ENCODE results near the gene ZNF771.

DNA sequence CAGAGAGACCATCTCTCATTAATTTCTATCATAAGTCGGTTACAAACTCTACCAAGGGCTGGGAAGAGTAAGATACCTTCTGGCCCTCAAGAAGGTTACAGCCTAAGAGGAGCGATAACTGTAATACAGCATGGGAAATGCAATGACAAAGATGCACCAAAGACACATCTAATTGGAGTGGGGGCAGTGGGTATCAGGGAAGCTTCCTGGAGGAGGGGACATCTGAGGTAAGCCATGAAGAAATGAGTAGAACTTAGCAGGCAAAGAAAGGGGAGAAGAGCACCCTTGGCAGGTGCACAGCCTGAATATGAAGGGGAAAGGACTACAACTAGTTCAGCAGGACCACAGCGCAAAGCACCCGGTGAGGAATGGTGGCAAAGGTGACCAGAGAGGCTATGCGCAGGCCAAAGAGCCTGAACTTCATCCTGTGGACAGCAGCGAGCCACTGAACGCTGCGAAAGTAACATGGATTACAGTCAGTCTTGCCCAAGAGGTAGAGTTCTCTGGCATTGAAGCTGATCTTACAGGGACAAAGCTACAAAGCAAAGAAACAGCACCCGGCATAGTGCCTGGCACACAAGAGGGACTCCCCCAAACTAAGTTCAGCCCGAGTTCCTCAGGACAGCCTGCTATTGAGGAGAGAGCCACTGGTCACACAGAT, 39.9 kb upstream of the ZNF771 start:
- TF ChIP-seq POLR2AphosphoS5 (IDR thresholded peaks at IDR 0.05; ENCODE audit: low read depth) (no peak), EZH2 (IDR thresholded peaks at IDR 0.05; ENCODE audit: low read depth, unreplicated experiment) (no peak), STAT1 (IDR thresholded peaks at IDR 0.05; ENCODE audit: unreplicated experiment) (no peak), JUNB (IDR thresholded peaks at IDR 0.05; ENCODE audit: unreplicated experiment) (no peak), EZH2phosphoT487 (IDR thresholded peaks at IDR 0.05; ENCODE audit: unreplicated experiment) (no peak), ZNF114 (CRISPR knock-in tag; IDR thresholded peaks at IDR 0.05) (no peak)
- TF ChIP-seq, protein P1, sequence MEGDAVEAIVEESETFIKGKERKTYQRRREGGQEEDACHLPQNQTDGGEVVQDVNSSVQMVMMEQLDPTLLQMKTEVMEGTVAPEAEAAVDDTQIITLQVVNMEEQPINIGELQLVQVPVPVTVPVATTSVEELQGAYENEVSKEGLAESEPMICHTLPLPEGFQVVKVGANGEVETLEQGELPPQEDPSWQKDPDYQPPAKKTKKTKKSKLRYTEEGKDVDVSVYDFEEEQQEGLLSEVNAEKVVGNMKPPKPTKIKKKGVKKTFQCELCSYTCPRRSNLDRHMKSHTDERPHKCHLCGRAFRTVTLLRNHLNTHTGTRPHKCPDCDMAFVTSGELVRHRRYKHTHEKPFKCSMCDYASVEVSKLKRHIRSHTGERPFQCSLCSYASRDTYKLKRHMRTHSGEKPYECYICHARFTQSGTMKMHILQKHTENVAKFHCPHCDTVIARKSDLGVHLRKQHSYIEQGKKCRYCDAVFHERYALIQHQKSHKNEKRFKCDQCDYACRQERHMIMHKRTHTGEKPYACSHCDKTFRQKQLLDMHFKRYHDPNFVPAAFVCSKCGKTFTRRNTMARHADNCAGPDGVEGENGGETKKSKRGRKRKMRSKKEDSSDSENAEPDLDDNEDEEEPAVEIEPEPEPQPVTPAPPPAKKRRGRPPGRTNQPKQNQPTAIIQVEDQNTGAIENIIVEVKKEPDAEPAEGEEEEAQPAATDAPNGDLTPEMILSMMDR (conservative IDR thresholded peaks at IDR 0.05; ENCODE audit: low read depth in 2 of 2), result no peak
- TF ChIP-seq, protein P2, sequence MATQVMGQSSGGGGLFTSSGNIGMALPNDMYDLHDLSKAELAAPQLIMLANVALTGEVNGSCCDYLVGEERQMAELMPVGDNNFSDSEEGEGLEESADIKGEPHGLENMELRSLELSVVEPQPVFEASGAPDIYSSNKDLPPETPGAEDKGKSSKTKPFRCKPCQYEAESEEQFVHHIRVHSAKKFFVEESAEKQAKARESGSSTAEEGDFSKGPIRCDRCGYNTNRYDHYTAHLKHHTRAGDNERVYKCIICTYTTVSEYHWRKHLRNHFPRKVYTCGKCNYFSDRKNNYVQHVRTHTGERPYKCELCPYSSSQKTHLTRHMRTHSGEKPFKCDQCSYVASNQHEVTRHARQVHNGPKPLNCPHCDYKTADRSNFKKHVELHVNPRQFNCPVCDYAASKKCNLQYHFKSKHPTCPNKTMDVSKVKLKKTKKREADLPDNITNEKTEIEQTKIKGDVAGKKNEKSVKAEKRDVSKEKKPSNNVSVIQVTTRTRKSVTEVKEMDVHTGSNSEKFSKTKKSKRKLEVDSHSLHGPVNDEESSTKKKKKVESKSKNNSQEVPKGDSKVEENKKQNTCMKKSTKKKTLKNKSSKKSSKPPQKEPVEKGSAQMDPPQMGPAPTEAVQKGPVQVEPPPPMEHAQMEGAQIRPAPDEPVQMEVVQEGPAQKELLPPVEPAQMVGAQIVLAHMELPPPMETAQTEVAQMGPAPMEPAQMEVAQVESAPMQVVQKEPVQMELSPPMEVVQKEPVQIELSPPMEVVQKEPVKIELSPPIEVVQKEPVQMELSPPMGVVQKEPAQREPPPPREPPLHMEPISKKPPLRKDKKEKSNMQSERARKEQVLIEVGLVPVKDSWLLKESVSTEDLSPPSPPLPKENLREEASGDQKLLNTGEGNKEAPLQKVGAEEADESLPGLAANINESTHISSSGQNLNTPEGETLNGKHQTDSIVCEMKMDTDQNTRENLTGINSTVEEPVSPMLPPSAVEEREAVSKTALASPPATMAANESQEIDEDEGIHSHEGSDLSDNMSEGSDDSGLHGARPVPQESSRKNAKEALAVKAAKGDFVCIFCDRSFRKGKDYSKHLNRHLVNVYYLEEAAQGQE (IDR thresholded peaks at IDR 0.05; ENCODE audit: unreplicated experiment), result no peak
- TF ChIP-seq, protein P3, sequence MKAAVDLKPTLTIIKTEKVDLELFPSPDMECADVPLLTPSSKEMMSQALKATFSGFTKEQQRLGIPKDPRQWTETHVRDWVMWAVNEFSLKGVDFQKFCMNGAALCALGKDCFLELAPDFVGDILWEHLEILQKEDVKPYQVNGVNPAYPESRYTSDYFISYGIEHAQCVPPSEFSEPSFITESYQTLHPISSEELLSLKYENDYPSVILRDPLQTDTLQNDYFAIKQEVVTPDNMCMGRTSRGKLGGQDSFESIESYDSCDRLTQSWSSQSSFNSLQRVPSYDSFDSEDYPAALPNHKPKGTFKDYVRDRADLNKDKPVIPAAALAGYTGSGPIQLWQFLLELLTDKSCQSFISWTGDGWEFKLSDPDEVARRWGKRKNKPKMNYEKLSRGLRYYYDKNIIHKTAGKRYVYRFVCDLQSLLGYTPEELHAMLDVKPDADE (IDR thresholded peaks at IDR 0.05), result no peak
